HEK293 (cell line): ENCODE results near the gene MRPS11.
"Not testable (repeated sequence)": the region's sequence is repeated elsewhere in the genome, so short reads cannot be mapped to it uniquely, and the experiment has no call there.

Experiments
- CTCF ChIA-PET: fragments of 350-600 bp; formaldehyde crosslinking; extraction: SDS; loops from one replicate; lab custom pipeline; 2021; ENCODE audit warnings: antibody characterized with exemption; lab: Yijun Ruan, JAX
- POLR2A ChIA-PET: fragments of 300-600 bp; formaldehyde crosslinking; extraction: SDS; loops from one replicate; lab custom pipeline; 2020; ENCODE audit warnings: antibody characterized with exemption, inconsistent platforms; lab: Yijun Ruan, JAX
- H3K27ac ChIP-seq: fragments of 200-500 bp; sonication (Bioruptor generic); 2 replicates; pipeline ENCODE4 v1.5.1; 2014; ENCODE audit warnings: low read depth, low read length, control low read depth, inconsistent platforms; ENCODE audit errors: extremely low read depth
- H3K36me3 ChIP-seq, 2 experiments: fragments of 200-500 bp in 1 of 2; sonication (Bioruptor generic) in 1 of 2; 1 replicate in 1 of 2; 2 replicates in 1 of 2; pipeline ENCODE4 v1.5.1; 2014 to 2017; ENCODE audit warnings: inconsistent platforms in 2 of 2, low read length in 2 of 2; ENCODE audit not compliant: control insufficient read depth in 2 of 2, insufficient read depth in 1 of 2
- H3K4me1 ChIP-seq: fragments of 200-500 bp; sonication (Bioruptor generic); 2 replicates; pipeline ENCODE4 v1.5.1; 2014; ENCODE audit warnings: mild to moderate bottlenecking, low read length, inconsistent platforms; ENCODE audit not compliant: control insufficient read depth, insufficient read depth
- H3K4me3 ChIP-seq: 2 replicates; pipeline ENCODE4 v1.5.1; 2011; ENCODE audit warnings: low read depth, mild to moderate bottlenecking, control low read depth, low read length, moderate library complexity
- H3K9me3 ChIP-seq: fragments of 200-500 bp; sonication (Bioruptor generic); 2 replicates; pipeline ENCODE4 v1.5.1; 2014; ENCODE audit warnings: low read depth, low read length, inconsistent platforms; ENCODE audit not compliant: control insufficient read depth, insufficient read depth
- CTCF ChIP-seq: fragments of 450-650 bp; formaldehyde crosslinking; IDR thresholded peaks from 2 replicates; pipeline ENCODE4 v1.5.1; 2016; ENCODE audit warnings: missing biosample characterization, missing genetic modification characterization
- PBX3 ChIP-seq: sonication (generic); formaldehyde crosslinking; IDR thresholded peaks from 2 replicates; pipeline ENCODE4 v1.8.1; 2022; ENCODE audit warnings: mild to moderate bottlenecking, moderate library complexity, missing genetic modification reagents
- SCRT1 ChIP-seq: fragments of 450-650 bp; formaldehyde crosslinking; IDR thresholded peaks from 2 replicates; pipeline ENCODE4 v1.5.1; 2016; ENCODE audit warnings: missing biosample characterization, missing genetic modification characterization, borderline replicate concordance
- ZNF121 ChIP-seq: fragments of 450-650 bp; formaldehyde crosslinking; IDR thresholded peaks from 2 replicates; pipeline ENCODE4 v1.5.1; 2016; ENCODE audit warnings: missing biosample characterization, missing genetic modification characterization
- ZNF211 ChIP-seq: fragments of 450-650 bp; formaldehyde crosslinking; IDR thresholded peaks from 2 replicates; pipeline ENCODE4 v1.5.1; 2016; ENCODE audit warnings: low read depth, missing biosample characterization, missing genetic modification characterization
- ZNF248 ChIP-seq: fragments of 450-650 bp; formaldehyde crosslinking; IDR thresholded peaks from 2 replicates; pipeline ENCODE4 v1.5.1; 2017; ENCODE audit warnings: missing biosample characterization, missing genetic modification characterization
- ZNF645 ChIP-seq: fragments of 450-650 bp; formaldehyde crosslinking; IDR thresholded peaks from 2 replicates; pipeline ENCODE4; 2016; ENCODE audit warnings: missing biosample characterization, missing genetic modification characterization
- ZNF654 ChIP-seq: fragments of 450-650 bp; formaldehyde crosslinking; IDR thresholded peaks from 2 replicates; pipeline ENCODE4 v1.5.1; 2016; ENCODE audit warnings: low read depth, missing biosample characterization, missing genetic modification characterization
- ZNF837 ChIP-seq: fragments of 450-650 bp; formaldehyde crosslinking; IDR thresholded peaks from 2 replicates; pipeline ENCODE4 v1.5.1; 2016; ENCODE audit warnings: missing biosample characterization, missing genetic modification characterization
- ZSCAN4 ChIP-seq: fragments of 450-650 bp; formaldehyde crosslinking; IDR thresholded peaks from 2 replicates; pipeline ENCODE4 v1.5.1; 2017; ENCODE audit warnings: missing biosample characterization, missing genetic modification characterization

MRPS11 gene

GRCh38 chr15:88470625-88471372, 3.3 kb downstream of the MRPS11 start (continued):
- no peak for TF ChIP-seq ZNF645
- no peak for TF ChIP-seq ZNF837 (tag by site-specific recombination)
- TF ChIP-seq SCRT1 (tag by site-specific recombination), result no peak

GRCh38 chr15:88472225-88472624, 4.7 kb downstream of the MRPS11 start:
- Histone ChIP-seq H3K27ac (no peak overlapping the region), H3K4me1 (no peaks in the 10 kb centered on the region), H3K9me3 (no peaks in the 10 kb centered on the region), H3K4me3 (no peak overlapping the region), H3K36me3 (peaks cover 44 to 73% of the 10 kb centered on the region in 2 experiments)
- ChIA-PET CTCF (interaction anchor here (0.7 kb wide), 1 partner anchor 407 kb away, joined by 3 read pairs; no protein-coding TSS in a partner anchor), POLR2A (no interaction called here)
- no peak for TF ChIP-seq ZNF248 (tag by site-specific recombination)
- no peak for TF ChIP-seq PBX3

- peak; percentile 80; the same call in 1 of the 2 replicates for TF ChIP-seq ZNF121 (tag by site-specific recombination)
- TF ChIP-seq, all 188 proteins: peak for 1; not testable (repeated sequence) for 187
These were observed 6.3 kb downstream of the MRPS11 start for GRCh38 chr15:88473661-88474293.

GRCh38 chr15:88476635-88477060, 9.1 kb downstream of the MRPS11 start:
- H3K36me3 ChIP-seq, result peaks cover 35 to 66% of the 10 kb centered on the region in 2 experiments
- H3K9me3 ChIP-seq, result no peaks in the 10 kb centered on the region
- H3K4me3 ChIP-seq, result no peak overlapping the region
- no peak overlapping the region for H3K27ac ChIP-seq
- ChIA-PET CTCF (interaction anchor here (0.5 to 3.0 kb wide), 15 partner anchors 10 to 364 kb away, joined by 3 to 31 read pairs (median 4); no protein-coding TSS in a partner anchor), POLR2A (no interaction called here)
- no peaks in the 10 kb centered on the region for H3K4me1 ChIP-seq
- TF ChIP-seq ZNF211 (tag by site-specific recombination) (no peak), ZNF654 (tag by site-specific recombination) (peak; percentile 60), ZSCAN4 (tag by site-specific recombination) (no peak), CTCF (tag by site-specific recombination) (peak; percentile 63; the same call in 1 of the 2 replicates)

More at GRCh38 chr15:88473661-88474293, 6.3 kb downstream of the MRPS11 start:
- not testable (repeated sequence) for H3K4me3 ChIP-seq, H3K27ac ChIP-seq, H3K4me1 ChIP-seq, H3K9me3 ChIP-seq
- POLR2A ChIA-PET, result interaction anchor here (1.1 kb wide), 1 partner anchor 141 kb away, joined by 3 read pairs; no protein-coding TSS in a partner anchor
- H3K36me3 ChIP-seq, result peaks cover 48 to 84% of the 10 kb centered on the region in 2 experiments
- CTCF ChIA-PET, result interaction anchor here (0.6 to 1.6 kb wide), 5 partner anchors 17 to 181 kb away, joined by 3 to 5 read pairs (median 4); no protein-coding TSS in a partner anchor
